ENCODE results near the gene PDIK1L.

The PDIK1L gene

DNA sequence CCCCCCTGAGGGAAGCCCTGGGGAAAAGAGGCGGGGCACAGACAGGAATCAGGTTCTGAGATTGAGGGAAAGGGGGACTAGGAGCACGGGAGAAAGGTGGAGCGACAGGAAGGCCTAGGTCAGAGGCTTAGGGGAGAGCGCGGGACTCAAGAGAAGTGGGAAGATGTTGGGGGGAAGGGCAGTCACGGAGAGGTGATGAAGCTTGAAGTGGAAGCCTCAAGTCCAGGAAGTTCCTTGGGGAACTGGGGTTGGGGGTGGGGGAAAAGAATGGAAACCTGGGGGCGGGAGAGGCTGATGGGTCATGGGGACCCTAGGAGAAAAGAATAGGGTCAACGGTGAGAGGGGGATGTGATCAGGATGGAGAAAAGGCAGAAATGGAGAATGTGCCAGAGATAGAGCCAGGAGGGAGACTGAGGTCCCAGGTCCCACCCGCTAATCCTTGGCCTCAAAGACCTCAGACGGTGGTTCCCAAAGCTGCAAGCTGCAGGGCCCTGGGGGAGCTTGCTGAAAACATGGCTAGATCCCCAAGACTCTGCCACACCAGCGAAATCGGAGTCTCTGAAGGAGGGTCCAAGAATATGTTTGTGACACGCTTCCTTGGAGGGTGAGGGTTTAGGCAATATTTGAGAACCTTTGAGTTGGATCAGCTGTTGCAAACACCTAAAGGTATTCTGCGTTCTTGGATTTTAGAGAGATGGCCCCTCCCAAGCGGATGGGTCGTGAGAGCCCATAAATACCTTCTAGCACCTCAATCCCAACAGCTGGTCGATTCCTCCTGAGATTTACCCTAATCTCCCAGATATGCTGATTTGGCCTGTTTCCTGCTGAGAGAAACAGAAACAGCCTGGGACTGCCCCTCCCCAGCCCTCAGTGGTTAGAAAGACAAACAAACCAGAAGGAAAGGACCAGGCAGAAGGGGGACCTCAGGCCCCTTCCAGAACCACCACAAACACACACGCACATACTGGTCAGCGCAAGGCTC lies 53.5 kb downstream of the PDIK1L start:
- no peak overlapping the region for H3K4me3 ChIP-seq (ENCODE audit: low read depth, low read length)
- H3K27ac ChIP-seq (ENCODE audit: extremely low read depth, low read depth, low read length): no peak overlapping the region
- no peak for TF ChIP-seq ZNF10 (tag by site-specific recombination; IDR thresholded peaks at IDR 0.05)
- TF ChIP-seq ZNF341 (tag by site-specific recombination; IDR thresholded peaks at IDR 0.05; ENCODE audit: low read depth): peak; percentile 53
- TF ChIP-seq PATZ1 (tag by site-specific recombination; IDR thresholded peaks at IDR 0.05): peak; percentile 35; the same call in 1 of the 2 replicates
- 0 out of 2 replicates have a peak, but pooled peaks have one; percentile 3 for TF ChIP-seq ZBTB7A (tag by site-specific recombination; IDR thresholded peaks at IDR 0.05; ENCODE audit: low read depth)
- peak; percentile 8; the same call in 1 of the 2 replicates for TF ChIP-seq KLF17 (tag by site-specific recombination; IDR thresholded peaks at IDR 0.05)
- no peak for TF ChIP-seq EGR2 (tag by site-specific recombination; IDR thresholded peaks at IDR 0.05; ENCODE audit: low read depth)
- TF ChIP-seq ZBTB48 (tag by site-specific recombination; IDR thresholded peaks at IDR 0.05): peak; percentile 66; the same call in 1 of the 2 replicates
- no peaks in the 10 kb centered on the region for H3K36me3 ChIP-seq (ENCODE audit: control insufficient read depth in 2 of 2, insufficient read depth in 1 of 2, low read length in 2 of 2)
- H3K9me3 ChIP-seq (ENCODE audit: control insufficient read depth, insufficient read depth, low read depth, low read length): no peaks in the 10 kb centered on the region
- ChIA-PET CTCF (interaction anchor here (1.1 to 1.6 kb wide), 4 partner anchors 8 to 129 kb away, joined by 3 to 6 read pairs (median 3); partner anchors contain the start of gene CEP85), POLR2A (no interaction called here)
- peaks cover 7% of the 10 kb centered on the region; the same call in 1 of the 2 replicates for H3K4me1 ChIP-seq (ENCODE audit: control insufficient read depth, insufficient read depth, low read length)

DNA sequence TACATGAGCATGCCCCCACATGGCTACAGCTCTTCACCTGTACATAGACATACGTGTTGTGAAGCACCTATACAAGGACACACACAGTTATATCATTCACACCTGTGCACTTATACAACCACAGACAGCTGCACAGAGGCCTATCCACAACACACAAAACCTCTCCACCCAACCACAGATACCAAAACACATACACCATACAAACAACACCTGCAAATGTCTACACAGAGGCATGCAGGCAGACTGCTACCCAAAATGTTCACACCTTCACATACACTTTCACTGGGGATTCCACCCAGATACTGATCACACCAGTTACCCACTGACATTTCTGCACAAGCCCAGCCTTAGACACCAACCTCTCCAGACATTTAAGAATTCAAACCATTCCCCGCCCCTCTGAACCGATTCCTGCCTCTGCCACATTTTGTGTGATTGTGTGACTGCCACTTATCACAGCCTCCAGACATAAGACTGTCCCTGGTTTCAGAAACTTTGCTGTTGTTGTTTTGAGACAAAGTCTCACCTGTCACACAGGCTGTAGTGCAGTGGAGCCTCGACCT lies 55.2 kb downstream of the PDIK1L start:
- ChIA-PET POLR2A (no interaction called here), CTCF (no interaction called here)
- Histone ChIP-seq H3K36me3 (ENCODE audit: control insufficient read depth in 2 of 2, insufficient read depth in 1 of 2, low read length in 2 of 2) (peaks cover 0 to 8% of the 10 kb centered on the region in 2 experiments; a peak in 1 of 3 replicates), H3K4me3 (ENCODE audit: low read depth, low read length) (no peak overlapping the region), H3K4me1 (ENCODE audit: control insufficient read depth, insufficient read depth, low read length) (peaks cover 7% of the 10 kb centered on the region; the same call in 1 of the 2 replicates), H3K27ac (ENCODE audit: extremely low read depth, low read depth, low read length) (no peak overlapping the region), H3K9me3 (ENCODE audit: control insufficient read depth, insufficient read depth, low read depth, low read length) (no peaks in the 10 kb centered on the region)
- TF ChIP-seq, protein P1, sequence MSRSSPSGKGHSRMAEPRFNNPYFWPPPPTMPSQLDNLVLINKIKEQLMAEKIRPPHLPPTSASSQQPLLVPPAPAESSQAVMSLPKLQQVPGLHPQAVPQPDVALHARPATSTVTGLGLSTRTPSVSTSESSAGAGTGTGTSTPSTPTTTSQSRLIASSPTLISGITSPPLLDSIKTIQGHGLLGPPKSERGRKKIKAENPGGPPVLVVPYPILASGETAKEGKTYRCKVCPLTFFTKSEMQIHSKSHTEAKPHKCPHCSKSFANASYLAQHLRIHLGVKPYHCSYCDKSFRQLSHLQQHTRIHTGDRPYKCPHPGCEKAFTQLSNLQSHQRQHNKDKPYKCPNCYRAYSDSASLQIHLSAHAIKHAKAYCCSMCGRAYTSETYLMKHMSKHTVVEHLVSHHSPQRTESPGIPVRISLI (tag by site-specific recombination; IDR thresholded peaks at IDR 0.05): no peak
- TF ChIP-seq, protein P2, sequence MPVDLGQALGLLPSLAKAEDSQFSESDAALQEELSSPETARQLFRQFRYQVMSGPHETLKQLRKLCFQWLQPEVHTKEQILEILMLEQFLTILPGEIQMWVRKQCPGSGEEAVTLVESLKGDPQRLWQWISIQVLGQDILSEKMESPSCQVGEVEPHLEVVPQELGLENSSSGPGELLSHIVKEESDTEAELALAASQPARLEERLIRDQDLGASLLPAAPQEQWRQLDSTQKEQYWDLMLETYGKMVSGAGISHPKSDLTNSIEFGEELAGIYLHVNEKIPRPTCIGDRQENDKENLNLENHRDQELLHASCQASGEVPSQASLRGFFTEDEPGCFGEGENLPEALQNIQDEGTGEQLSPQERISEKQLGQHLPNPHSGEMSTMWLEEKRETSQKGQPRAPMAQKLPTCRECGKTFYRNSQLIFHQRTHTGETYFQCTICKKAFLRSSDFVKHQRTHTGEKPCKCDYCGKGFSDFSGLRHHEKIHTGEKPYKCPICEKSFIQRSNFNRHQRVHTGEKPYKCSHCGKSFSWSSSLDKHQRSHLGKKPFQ (tag by site-specific recombination; IDR thresholded peaks at IDR 0.05): peak; percentile 75

- Histone ChIP-seq H3K4me3 (ENCODE audit: low read depth, low read length) (peak within 1 kb of the TSS; percentile 68), H3K4me1 (ENCODE audit: control insufficient read depth, insufficient read depth, low read length) (peaks cover 7% of the 10 kb centered on the region; the same call in 1 of the 2 replicates), H3K27ac (ENCODE audit: extremely low read depth, low read depth, low read length) (peak within 1 kb of the TSS; percentile 59; the same call in 1 of the 2 replicates), H3K36me3 (ENCODE audit: control insufficient read depth in 2 of 2, insufficient read depth in 1 of 2, low read length in 2 of 2) (peaks cover 0 to 10% of the 10 kb centered on the region in 2 experiments; a peak in 1 of 3 replicates), H3K9me3 (ENCODE audit: control insufficient read depth, insufficient read depth, low read depth, low read length) (no peaks in the 10 kb centered on the region)
- POLR2A ChIA-PET: interaction anchor here (1.3 kb wide), 1 partner anchor 9 kb away, joined by 4 read pairs; no protein-coding TSS in a partner anchor
- CTCF ChIA-PET: interaction anchor here (0.5 to 2.0 kb wide), 7 partner anchors 30 to 1248 kb away, joined by 3 to 14 read pairs (median 4); partner anchors contain the start of gene CEP85
- TF ChIP-seq ZNF449 (tag by site-specific recombination; IDR thresholded peaks at IDR 0.05): no peak
- TF ChIP-seq ZNF692 (tag by site-specific recombination; IDR thresholded peaks at IDR 0.05): peak; percentile 74
- TF ChIP-seq ZNF335 (tag by site-specific recombination; conservative IDR thresholded peaks at IDR 0.05): peak; percentile 58
- peak; percentile 42 for TF ChIP-seq ZNF398 (tag by site-specific recombination; IDR thresholded peaks at IDR 0.05)
- 0 out of 2 replicates have a peak, but pooled peaks have one; percentile 12 for TF ChIP-seq ZNF629 (tag by site-specific recombination; IDR thresholded peaks at IDR 0.05)
These were observed 57.0 kb downstream of the PDIK1L start, which contains the start of gene C1orf232 for GRCh38 chr1:26168410-26169197. C1orf232 (minus strand) TSS chr1:26168963; CDS start chr1:26168499, 464 bp downstream.

All from HEK293 (cell line).